Fibroblast of peridontal ligament (primary cell): ENCODE results near the gene CTSA.
"Not testable (repeated sequence)": the region's sequence is repeated elsewhere in the genome, so short reads cannot be mapped to it uniquely, and the experiment has no call there.

Experiments
- DNase-seq: peaks from one replicate; pipeline ENCODE4 v3.0.0-alpha.2; 2010; ENCODE audit errors: extremely low read depth

Gene CTSA

GRCh38 chr20:45866454-45866853 lies 24.7 kb upstream of the CTSA start:
- DNase-seq: no peak

DNA sequence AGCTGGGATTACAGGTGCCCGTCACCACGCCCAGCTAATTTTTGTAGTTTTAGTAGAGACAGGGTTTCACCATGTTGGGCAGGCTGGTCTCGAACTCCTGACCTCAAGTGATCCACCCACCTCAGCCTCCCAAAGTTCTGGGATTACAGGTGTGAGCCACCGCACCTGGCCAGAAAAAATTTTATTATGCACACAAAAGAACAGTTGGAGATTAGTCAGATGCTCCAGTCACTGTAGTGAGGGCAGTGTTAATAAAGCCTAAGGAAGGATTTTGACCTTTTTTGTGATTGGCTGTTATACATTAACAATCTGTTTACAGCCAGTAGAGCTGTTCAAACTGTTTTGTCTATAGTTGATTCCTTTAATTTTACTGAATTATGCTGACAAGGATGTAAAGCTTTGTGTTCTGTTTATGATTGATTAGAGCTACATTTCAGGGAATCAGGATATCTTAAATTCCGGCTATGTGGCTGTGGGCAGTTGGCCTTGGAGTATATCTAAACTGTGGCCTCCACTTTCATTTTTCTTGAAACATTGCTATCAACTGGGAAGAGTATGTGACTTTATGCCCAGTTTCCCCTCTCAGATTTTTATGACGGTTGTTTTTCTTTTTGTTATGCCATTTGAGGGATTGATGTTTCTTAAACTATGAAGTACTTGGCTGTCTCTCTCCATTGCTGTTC lies 23.9 kb upstream of the CTSA start:
- no peak for DNase-seq

GRCh38 chr20:45867819-45868176 lies 23.3 kb upstream of the CTSA start:
- peak; percentile 67 for DNase-seq

DNA sequence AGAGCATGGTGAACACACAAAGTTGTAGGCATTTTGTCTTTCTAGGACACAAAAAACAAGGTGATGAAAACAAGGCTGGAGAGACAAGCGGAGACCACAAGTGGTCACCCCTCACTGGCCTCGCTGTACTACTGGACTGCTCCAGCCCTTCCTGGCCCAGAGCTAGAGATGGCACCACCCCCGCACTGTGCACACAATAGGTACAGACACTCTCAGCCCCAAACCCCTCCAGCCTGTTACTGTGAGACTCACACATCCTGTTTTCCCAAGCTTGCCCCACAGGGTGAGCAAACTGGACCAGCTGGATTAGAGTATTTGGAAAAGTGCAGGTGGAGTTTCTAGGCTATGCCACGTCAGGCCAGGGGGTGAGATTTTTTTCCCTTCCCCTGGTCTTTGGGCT lies 18.5 kb upstream of the CTSA start:
- no peak for DNase-seq

GRCh38 chr20:45873409-45874103 lies 17.6 kb upstream of the CTSA start:
- DNase-seq: no peak

DNA sequence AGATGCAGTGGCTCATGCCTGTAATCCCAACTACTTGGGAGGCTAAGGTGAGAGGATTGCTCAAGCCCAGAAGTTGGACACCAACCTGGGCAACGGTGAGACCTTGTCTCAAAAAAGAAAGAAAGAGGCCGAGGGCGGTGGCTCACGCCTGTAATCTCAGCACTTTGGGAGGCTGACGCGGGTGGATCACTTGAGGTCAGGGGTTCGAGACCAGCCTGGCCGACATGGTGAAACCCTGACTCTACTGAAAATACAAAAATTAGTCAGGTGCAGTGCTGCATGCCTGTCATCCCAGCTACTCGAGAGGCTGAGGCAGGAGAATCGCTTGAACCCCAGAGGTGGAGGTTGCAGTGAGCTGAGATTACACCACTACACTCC lies 17.0 kb upstream of the CTSA start:
- DNase-seq: not testable (repeated sequence)

GRCh38 chr20:45874576-45874975 lies 16.6 kb upstream of the CTSA start:
- DNase-seq: no peak

GRCh38 chr20:45878076-45878761 lies 12.9 kb upstream of the CTSA start:
- DNase-seq: peak; percentile 47

DNA sequence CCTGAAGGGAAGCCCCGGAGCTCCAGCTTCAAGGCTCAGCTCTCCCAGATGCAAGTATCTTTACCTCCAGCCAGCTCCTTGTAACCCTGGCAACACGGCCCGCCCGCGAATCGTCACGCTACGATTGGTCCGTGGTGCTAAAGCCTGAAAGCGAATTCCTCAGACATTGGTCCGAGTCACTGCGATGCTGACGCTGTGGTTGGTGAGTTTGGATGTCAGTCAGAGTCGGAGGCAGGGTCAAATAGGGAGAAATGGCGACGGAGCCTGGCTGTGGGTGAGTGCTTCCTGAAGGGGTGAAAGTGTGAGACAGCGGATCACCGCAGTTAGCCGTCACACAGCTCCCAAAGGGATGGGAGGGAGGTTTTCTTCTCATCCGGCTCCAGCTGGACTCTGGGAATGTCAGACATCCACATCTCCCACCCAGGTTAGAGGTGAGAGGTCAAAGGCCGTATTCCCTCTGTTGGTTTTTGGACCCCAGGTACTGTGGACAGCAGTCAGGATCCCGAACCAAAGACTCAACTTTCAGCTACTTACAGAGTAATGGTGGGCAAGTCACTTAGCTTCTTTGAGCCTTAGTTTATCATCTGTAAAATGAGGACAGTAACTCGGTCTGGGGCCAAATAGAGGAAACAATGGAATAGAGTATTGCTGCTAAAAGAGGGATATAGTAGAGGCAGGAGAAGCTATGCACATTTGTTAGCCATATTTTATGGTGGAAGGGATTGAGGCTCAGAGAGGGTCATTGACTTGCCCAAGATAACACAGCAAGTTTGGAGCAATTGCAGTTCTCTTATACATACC lies 9.9 kb upstream of the CTSA start, which contains the start of gene ZSWIM1:
Gene ZSWIM1, plus strand, starts transcription at position 240 of the 801 bp plus-strand sequence. CDS start 1,366 bp downstream, outside the sequence.
- DNase-seq: peak; percentile 99

DNA sequence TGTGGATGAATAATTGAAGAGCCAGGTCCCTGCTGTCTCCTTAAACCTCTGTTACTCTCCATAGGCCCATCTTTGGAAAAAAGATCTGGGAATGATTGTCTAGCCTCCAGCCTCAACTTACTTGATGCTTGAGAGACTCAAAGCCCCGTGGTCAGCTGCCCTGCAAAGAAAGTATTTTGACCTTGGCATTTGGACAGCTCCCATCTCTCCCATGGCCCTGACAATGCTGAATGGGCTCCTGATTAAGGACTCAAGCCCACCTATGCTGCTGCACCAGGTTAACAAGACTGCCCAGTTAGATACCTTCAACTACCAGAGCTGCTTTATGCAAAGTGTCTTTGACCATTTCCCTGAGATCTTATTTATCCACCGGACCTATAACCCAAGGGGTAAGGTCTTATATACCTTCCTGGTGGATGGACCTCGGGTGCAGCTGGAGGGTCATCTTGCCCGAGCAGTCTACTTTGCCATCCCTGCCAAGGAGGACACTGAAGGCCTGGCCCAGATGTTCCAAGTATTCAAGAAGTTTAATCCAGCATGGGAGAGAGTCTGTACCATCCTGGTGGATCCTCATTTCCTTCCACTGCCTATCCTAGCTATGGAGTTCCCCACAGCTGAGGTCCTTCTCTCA lies 8.6 kb upstream of the CTSA start:
- DNase-seq: no peak

GRCh38 chr20:45883100-45883469 lies 8.1 kb upstream of the CTSA start:
- no peak for DNase-seq

GRCh38 chr20:45886590-45887345 lies 4.4 kb upstream of the CTSA start:
- no peak for DNase-seq

DNA sequence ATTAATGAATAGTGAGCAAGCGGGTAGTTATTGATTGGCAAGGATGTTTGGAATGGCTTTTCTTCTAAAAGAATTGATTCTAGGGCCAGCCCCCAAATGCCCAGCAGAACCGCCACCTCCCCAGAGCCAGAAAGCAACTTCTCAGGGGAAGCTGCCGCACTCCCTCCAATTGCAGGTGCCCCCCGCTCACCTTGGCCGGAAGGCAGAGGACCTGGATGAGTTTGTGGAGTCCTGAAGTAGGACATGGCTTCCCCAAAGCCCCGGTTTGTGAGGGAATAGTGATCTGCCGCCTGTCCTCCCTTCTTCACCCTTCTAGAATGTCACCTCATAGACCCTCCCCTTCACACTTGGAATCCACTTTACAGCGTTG lies 3.8 kb upstream of the CTSA start, which contains the start of gene SPATA25:
Gene SPATA25, minus strand, starts transcription at position 277 of the 370 bp plus-strand sequence. Its CDS starts 32 bp downstream, at position 245.
- DNase-seq: no peak

DNA sequence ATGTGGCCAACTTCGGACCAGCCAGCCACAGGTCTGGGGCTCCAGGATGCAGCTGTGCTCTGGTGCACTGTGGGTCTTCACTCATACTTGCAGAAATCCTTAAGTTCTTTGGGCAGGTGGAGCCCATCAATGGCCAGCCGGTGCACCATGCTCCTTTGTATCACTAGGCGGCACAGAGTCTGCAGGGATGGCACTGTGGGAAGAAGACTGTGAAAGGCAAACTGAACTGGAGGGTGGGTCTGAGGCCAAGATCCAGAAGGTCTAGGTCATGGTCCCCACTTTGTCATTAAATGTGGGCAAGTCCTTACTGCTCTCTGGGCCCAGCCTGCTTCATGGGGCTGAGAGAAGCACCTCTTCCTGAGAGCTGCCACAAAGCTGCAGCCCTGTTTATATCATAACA lies 2.5 kb upstream of the CTSA start:
- DNase-seq: no peak

DNA sequence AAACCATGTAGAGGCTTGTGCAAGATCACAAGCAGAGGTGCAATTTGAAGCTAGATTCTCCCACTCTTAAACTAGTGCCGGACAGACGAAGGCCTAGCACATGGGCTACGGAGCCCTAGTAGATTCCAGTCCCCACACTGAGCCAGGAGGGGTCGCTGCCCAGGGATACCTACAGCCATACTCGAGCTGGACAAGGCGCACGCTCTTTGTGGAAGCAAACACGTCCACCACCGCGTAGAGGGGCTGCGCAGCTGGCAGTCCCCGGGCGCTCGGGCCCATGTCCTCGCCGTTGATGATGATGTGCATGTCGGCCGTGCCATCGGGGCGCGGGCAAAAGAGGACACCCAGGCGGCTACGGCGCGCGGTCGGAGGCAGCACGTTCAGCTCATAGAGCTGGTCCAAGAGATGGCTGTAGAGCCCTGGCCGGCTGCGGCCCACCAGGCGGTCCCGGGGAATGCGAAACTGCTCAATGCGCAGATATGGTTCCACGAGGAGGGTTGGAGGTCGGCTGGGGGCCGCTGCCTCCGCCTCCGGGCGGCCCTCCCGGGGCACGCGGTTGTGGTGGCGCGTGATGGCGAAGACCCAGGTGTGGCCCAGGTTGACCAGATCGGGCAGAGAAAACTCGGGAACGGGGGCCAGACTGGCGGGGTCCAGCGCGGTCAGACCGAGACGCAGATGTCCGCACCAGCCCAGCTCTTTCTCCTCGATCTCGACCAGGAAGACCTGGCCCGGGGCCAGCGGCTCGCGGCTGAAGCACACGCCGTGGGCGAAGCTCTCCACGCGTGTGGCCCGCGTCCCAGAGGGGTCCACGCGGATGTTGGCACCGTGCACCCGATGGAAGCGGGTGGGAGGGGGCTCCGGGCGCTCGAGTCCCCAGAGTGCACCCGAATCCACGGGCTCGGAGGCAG lies 804 bp upstream of the CTSA start:
- DNase-seq: peak; percentile 71

DNA sequence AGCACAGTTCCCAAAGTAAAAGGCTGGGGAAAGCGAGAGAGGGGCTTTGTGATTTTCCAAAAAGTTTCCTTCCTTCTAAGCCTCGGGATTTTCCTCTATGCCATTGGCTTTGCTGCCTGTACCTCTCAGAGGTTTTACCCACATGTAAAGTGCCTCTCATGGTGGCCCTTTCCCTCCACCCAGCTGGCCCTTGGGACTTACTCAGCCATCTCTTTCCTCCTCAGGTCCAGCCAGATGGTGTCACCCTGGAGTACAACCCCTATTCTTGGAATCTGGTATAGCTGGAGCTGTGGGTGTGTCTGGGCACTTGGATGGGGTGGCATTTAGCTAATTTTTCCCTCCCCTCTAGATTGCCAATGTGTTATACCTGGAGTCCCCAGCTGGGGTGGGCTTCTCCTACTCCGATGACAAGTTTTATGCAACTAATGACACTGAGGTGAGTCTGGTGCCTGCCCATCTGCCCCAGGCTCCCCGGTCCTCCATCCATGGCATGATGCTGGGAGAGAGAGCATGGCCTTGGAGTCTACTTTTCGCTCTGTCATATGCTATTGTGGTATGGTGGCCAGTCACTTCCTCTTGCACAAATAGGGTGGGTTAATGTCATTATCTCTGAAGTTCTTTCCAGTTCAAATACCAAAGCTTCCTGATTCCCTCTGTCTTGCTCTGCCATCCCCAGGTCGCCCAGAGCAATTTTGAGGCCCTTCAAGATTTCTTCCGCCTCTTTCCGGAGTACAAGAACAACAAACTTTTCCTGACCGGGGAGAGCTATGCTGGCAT lies 1.1 kb downstream of the CTSA start:
- peak; percentile 39 for DNase-seq

GRCh38 chr20:45892828-45893500 lies 1.8 kb downstream of the CTSA start:
- DNase-seq: no peak

DNA sequence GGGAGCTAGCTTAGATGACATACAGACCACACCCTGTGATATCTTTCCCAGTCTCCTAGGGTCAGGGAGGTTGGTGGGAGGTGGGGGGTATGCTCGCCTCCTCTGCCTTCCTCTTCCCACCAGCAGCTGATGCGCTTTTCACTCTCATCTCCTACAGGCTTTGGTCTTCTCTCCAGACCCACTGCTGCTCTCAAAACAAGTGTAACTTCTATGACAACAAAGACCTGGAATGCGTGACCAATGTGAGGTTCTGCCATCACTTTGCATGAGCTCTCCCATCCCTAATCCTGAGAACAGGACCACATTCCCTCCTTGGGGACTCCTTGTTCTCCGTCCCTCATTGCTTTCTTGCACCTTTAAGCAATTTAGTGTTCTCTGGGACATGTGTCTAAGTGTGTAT lies 2.7 kb downstream of the CTSA start:
- no peak for DNase-seq
